ENCODE data around the gene FREM2. TPM values are rescaled to one million over a fixed set of nuclear protein-coding genes. Genes with fewer than 3 reads are reported as not detected.

Gene FREM2
- total RNA-seq, 1 donor from 2014 or later: not detected

DNA sequence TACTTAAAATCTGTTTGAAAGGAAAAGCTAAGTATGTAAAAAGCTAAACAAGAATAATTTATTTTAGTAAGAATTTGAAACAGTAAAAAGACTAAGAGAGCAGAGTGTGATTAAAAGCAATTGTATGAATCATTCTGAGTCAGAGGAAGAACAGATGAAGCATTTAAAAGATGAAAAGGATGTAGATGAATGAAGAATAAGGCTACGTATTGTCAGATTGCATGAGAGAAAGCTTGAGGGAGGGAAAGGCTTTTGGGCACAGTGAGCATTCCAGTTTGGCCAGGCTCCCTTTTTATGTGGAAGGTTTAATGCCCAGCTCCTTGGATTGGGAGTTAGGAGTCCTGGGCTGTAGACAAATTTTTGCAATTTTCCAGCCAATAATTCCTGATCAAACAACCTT, 117.7 kb downstream of the FREM2 start:
- intact Hi-C loops (cut with micrococcal nuclease): no loop called here
- no peaks in the 10 kb centered on the region for H3K4me1 ChIP-seq

DNA sequence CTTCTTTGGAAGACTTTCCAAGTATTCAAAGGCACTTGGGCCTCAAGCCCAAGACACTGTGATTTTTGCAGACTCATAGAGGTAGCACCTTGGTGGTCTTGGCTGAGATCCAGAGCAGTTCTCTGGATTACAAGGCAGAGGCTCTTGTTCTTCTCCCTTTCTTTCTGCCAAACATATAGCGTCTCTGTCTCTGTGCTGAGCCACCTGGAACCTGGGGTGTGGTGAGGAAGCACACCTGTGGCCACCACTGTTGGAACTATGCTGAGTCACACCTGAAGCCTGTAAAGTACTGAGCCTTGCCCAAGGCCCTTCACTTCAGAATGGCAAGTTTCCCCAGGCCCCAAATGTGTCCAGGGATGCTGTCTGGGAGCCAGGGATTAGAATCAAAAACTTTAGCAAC, 127.5 kb downstream of the FREM2 start:
- no peaks in the 10 kb centered on the region for H3K36me3 ChIP-seq
- no peak overlapping the region for H3K4me3 ChIP-seq
- no peak for DNase-seq
- peaks cover 4% of the 10 kb centered on the region for H3K4me1 ChIP-seq
- intact Hi-C loops (cut with micrococcal nuclease): no loop called here
- peaks cover 15% of the 10 kb centered on the region for H3K27me3 ChIP-seq (ENCODE audit: low read depth)
- H3K27ac ChIP-seq (replicated peaks): no peak overlapping the region
- TF ChIP-seq, protein P1, sequence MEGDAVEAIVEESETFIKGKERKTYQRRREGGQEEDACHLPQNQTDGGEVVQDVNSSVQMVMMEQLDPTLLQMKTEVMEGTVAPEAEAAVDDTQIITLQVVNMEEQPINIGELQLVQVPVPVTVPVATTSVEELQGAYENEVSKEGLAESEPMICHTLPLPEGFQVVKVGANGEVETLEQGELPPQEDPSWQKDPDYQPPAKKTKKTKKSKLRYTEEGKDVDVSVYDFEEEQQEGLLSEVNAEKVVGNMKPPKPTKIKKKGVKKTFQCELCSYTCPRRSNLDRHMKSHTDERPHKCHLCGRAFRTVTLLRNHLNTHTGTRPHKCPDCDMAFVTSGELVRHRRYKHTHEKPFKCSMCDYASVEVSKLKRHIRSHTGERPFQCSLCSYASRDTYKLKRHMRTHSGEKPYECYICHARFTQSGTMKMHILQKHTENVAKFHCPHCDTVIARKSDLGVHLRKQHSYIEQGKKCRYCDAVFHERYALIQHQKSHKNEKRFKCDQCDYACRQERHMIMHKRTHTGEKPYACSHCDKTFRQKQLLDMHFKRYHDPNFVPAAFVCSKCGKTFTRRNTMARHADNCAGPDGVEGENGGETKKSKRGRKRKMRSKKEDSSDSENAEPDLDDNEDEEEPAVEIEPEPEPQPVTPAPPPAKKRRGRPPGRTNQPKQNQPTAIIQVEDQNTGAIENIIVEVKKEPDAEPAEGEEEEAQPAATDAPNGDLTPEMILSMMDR (IDR thresholded peaks at IDR 0.05; ENCODE audit: borderline replicate concordance): no peak
- peaks cover 33% of the 10 kb centered on the region for H3K9me3 ChIP-seq (replicated peaks)

More for the DNA sequence above, 117.7 kb downstream of the FREM2 start:
- H3K27me3 ChIP-seq (ENCODE audit: low read depth): no peaks in the 10 kb centered on the region
- no peak overlapping the region for H3K27ac ChIP-seq (replicated peaks)
- H3K36me3 ChIP-seq: no peaks in the 10 kb centered on the region
- peaks cover 43% of the 10 kb centered on the region for H3K9me3 ChIP-seq (replicated peaks)
- no peak for DNase-seq
- H3K4me3 ChIP-seq: no peak overlapping the region
- TF ChIP-seq, protein P1 (IDR thresholded peaks at IDR 0.05; ENCODE audit: borderline replicate concordance): no peak

DNA sequence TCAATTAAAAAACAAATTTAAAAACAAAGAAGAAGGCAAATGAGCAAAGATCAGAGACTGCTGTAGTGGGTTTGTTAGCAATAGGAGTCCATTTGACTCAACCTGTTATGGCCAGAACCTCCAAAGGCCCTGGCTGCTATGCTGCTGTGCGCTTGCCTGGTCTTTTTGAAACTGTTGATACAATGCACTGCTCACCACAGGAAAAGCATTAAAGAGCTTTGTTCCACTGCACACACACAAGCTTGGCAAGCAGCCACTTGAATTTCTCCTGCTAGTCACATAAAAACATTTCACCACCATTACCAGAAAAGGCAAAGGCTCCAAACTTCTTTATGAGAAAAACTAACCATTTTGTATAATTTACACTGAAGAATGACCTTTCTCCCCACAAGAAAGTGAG, 132.2 kb downstream of the FREM2 start:
- no peak for DNase-seq
- H3K4me1 ChIP-seq: peaks cover 4% of the 10 kb centered on the region
- H3K27ac ChIP-seq (replicated peaks): no peak overlapping the region
- no peak overlapping the region for H3K4me3 ChIP-seq
- intact Hi-C loops (cut with micrococcal nuclease): no loop called here
- peaks cover 15% of the 10 kb centered on the region for H3K27me3 ChIP-seq (ENCODE audit: low read depth)
- no peaks in the 10 kb centered on the region for H3K9me3 ChIP-seq (replicated peaks)
- no peaks in the 10 kb centered on the region for H3K36me3 ChIP-seq
- TF ChIP-seq, protein P1 (IDR thresholded peaks at IDR 0.05; ENCODE audit: borderline replicate concordance): no peak

DNA sequence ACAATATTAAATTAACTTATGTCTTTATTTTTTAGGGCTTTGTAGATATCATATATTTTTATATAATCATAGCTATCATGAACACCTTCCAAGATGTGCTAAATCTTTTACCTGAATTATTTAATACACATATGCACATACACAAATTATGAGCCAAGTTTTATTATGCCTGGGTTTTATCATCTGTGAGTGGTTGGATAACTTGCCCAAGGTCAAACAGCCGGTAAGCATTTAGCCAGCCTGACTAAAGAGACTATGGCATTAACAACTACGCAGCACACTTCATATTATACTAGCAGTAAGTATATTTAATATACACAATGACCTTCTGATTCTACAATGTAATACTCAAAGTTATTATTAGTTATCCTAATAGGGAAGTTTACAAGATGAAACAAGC, 132.7 kb downstream of the FREM2 start:
- Histone ChIP-seq H3K27ac (replicated peaks) (no peak overlapping the region), H3K4me1 (peaks cover 4% of the 10 kb centered on the region), H3K4me3 (no peak overlapping the region), H3K36me3 (no peaks in the 10 kb centered on the region), H3K27me3 (ENCODE audit: low read depth) (peaks cover 14% of the 10 kb centered on the region), H3K9me3 (replicated peaks) (no peaks in the 10 kb centered on the region)
- TF ChIP-seq, protein P1 (IDR thresholded peaks at IDR 0.05; ENCODE audit: borderline replicate concordance): no peak
- intact Hi-C loops (cut with micrococcal nuclease): no loop called here
- no peak for DNase-seq

DNA sequence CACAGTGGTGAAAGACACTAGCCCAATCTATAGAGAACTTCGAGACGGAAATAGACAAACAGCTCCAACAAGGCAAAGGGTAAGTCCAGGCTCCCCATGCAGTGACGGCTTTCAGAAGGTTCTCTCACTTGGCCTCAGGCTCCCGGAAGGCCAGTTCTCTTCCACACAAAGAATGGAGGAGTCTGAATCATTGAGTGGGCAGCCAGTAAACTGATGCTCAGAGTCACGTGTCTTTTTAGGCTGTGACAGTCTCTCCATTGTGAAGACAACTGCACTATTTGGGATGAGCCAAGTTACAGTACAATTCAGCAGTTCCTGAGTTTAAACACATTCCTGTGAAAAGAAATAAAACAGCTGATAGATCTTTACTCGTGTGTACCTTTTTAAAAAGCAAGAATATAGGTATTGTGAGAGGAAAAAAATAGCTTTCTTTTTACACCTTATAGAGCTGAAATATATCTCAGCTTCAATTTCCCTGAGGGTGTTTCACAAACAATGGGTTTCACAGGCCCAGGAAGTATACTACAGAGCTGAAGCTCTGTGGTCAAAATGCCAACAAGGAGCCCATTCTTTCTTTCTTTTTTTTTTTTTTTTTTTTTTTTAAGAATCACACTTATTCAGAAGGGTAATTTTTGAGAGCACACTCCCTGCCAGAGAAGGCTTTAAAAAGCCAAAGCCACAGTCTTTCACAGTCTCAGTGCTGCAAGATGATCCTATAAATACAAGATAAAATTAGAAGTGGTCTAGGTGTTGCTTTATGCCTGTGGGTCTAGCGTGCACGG, 135.1 kb downstream of the FREM2 start:
- H3K27ac ChIP-seq (replicated peaks): no peak overlapping the region
- DNase-seq: no peak
- no peaks in the 10 kb centered on the region for H3K9me3 ChIP-seq (replicated peaks)
- no peaks in the 10 kb centered on the region for H3K36me3 ChIP-seq
- intact Hi-C loops (cut with micrococcal nuclease): no loop called here
- H3K27me3 ChIP-seq (ENCODE audit: low read depth): no peaks in the 10 kb centered on the region
- H3K4me1 ChIP-seq: peaks cover 4% of the 10 kb centered on the region
- TF ChIP-seq, protein P1 (IDR thresholded peaks at IDR 0.05; ENCODE audit: borderline replicate concordance): no peak
- no peak overlapping the region for H3K4me3 ChIP-seq

Data from left ventricle myocardium inferior (tissue), 1 donor.